Coronary artery (tissue), 2 donors: ENCODE data around the gene NUBP2.

Source experiments
- DNase-seq: peaks from one replicate; pipeline ENCODE4 v3.0.0-alpha.2; 2017; ENCODE audit warnings: low spot score
- H3K27ac ChIP-seq, 2 donors: fragments of 200-600 bp; sonication (generic); one replicate each; pipeline ENCODE4 v1.5.1; 2016 to 2019
- H3K4me3 ChIP-seq: fragments of 200-600 bp; sonication (generic); 2 replicates; pipeline ENCODE4 v1.5.1; 2016; ENCODE audit warnings: mild to moderate bottlenecking, moderate library complexity
- TF ChIP-seq, protein P1 (sequence below): fragments of 200-600 bp; sonication (generic); IDR thresholded peaks from one replicate; pipeline ENCODE4 v1.5.1; 2019; ENCODE audit warnings: antibody characterized with exemption

Gene NUBP2

DNA sequence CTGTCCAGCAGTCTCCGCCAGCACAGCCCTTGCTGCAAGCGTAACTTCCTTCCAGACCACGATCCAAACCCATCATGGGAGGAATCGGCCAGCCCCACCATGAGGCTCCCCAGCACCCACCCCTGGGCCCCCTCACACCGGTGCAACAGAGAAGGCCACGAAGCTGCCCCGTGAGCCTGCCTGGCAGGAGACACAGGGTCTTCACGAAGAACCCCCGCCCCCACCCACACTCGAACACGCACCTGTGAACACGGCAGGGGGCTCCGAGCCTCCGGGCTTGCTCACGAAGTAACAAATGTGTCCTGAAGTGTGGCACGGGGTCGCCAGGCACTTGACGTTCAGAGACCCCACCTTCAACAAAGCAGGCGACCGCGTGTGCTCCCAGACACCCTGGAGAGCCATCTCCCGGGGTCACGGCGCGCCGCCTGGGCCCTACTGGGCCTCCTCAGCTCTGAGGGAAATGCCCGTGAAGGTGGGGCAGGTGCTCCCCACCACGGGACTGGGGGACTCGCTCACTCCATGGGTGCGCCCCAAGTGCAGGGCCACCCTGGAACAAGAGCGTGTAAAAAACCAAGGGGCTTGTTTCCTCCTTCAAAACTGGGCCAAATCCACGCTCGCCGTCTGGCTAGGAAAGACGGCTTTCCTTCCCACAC is 36.2 kb downstream of the NUBP2 start:
- Histone ChIP-seq H3K4me3 (no peak overlapping the region), H3K27ac (no peak overlapping the region)
- no peak for DNase-seq
- TF ChIP-seq, protein P1, sequence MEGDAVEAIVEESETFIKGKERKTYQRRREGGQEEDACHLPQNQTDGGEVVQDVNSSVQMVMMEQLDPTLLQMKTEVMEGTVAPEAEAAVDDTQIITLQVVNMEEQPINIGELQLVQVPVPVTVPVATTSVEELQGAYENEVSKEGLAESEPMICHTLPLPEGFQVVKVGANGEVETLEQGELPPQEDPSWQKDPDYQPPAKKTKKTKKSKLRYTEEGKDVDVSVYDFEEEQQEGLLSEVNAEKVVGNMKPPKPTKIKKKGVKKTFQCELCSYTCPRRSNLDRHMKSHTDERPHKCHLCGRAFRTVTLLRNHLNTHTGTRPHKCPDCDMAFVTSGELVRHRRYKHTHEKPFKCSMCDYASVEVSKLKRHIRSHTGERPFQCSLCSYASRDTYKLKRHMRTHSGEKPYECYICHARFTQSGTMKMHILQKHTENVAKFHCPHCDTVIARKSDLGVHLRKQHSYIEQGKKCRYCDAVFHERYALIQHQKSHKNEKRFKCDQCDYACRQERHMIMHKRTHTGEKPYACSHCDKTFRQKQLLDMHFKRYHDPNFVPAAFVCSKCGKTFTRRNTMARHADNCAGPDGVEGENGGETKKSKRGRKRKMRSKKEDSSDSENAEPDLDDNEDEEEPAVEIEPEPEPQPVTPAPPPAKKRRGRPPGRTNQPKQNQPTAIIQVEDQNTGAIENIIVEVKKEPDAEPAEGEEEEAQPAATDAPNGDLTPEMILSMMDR, result no peak

DNA sequence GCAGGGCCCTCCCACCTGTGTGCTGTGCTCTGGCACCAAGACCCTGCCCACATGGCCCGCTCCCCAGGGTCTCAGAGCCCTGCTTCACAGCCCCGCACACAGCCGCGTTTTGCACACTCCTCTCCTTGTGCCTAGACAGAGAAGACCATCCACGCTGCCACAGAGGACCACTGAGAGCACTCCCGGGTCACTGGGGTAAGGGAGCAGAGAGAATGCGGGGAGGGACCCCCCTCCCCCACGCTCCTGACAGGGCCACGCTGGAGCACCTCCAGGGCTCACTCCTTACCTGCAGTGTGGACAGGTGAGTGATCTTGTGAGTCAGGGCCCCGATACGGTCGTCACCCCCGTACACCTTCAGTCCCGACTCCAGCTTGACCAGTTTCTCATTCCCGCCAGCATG is 36.9 kb downstream of the NUBP2 start:
- Histone ChIP-seq H3K4me3 (no peak overlapping the region), H3K27ac (no peak overlapping the region)
- no peak for DNase-seq
- TF ChIP-seq, protein P1, result no peak

DNA sequence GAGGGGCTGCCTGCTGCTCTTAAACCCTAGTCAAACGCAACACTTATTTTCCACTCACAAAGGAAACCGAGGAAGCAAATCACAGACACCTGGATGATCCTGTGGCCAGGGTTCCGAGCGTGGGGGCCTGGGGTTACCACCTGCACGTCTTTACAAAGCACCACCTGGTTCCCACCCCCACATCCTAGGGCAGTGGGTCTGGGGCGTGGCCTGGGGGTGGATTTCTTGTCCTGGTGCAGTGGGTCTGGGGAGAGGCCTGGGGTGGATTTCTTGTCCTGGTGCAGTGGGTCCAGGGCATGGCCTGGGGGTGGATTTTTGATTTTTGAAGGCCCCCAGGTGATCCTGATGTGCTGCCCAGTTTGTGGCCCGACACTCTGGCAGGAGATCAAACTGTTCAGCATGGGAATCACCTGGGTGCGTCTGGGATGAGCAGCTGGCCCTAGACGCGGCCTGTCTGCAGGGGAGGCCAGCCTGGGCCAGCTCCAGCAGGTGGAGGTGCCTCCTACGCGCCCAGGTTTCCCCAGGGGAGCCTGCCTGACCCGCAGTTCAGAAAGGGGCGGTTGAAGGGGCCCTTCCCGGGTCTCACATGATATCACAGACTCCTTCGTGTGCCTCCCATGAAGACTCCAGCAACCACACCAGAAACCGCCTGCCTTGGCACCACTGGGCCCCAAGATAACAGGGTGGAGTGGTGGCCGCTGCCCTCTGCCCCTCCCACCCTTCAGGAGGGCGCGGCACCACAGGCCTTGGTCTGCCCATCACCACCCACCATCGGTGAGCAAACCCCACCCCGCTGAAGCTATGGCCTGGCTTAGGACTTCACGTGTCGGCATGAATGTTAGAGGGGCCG is 37.6 kb downstream of the NUBP2 start:
- Histone ChIP-seq H3K4me3 (no peak overlapping the region), H3K27ac (no peak overlapping the region)
- TF ChIP-seq, protein P1, result no peak
- no peak for DNase-seq

DNA sequence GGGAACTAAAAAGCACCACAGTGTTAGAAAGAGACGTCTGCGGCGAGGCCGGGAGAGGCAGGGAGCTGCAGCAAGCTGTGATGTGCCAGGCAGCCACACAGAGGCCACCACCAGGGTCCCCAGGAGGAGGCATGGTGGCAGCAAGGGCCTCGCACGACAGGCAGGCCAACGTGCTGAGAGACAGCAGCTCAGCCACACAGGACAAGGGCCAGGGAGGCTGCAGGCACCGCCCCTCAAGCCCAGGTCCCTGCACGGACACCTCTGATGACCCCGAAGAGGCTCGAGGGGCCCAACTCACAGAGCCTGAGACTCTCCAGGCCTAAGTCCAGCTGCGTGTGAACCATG is 38.2 kb downstream of the NUBP2 start:
- Histone ChIP-seq H3K27ac (no peak overlapping the region), H3K4me3 (no peak overlapping the region)
- DNase-seq, result no peak
- TF ChIP-seq, protein P1, result no peak

GRCh38 chr16:1821861-1822611 is 39.3 kb downstream of the NUBP2 start:
- TF ChIP-seq, protein P1, result no peak
- Histone ChIP-seq H3K4me3 (no peak overlapping the region), H3K27ac (no peak overlapping the region)
- no peak for DNase-seq

DNA sequence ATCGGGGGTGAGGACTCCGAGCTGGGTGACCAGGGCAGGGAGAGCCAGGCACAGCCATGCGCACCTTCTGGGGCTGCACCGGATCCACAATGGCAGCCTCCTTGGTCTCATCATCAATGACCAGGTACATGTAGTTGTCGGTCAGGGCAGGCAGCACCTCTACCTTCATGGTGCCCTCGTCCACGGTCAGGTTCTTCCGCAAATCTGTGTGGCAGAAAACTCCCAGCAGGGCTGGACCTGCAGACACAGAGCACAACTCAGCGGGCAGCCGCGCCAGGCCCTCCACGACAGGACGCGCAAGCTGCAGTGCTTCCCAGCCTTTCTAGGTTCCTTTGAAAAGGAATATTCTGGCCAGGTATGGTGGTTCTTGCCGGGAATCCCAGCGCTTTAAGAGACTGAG is 40.0 kb downstream of the NUBP2 start:
- TF ChIP-seq, protein P1, result no peak
- DNase-seq, result no peak
- Histone ChIP-seq H3K4me3 (no peak overlapping the region), H3K27ac (no peak overlapping the region)
